ENCODE measurements around the gene DGAT2L6.

- TF ChIP-seq POLR2AphosphoS5 (IDR thresholded peaks at IDR 0.05; ENCODE audit: low read depth, low read length) (no peak), SIN3A (IDR thresholded peaks at IDR 0.05; ENCODE audit: borderline replicate concordance, insufficient read depth, low read length) (no peak)
These were observed 70.0 kb downstream of the DGAT2L6 start for GRCh38 chrX:70247252-70247651.

Measured in PFSK-1 (cell line).